IPS-15b (cell line): Measurements from ENCODE around the gene KRTAP10-8.
"Not testable (repeated sequence)": the region's sequence is repeated elsewhere in the genome, so short reads cannot be mapped to it uniquely, and the experiment has no call there.

Source experiments
- H3K27me3 ChIP-seq: one replicate; pipeline ENCODE4 v1.6.1; 2013; ENCODE audit warnings: low read length; ENCODE audit not compliant: control insufficient read depth, insufficient read depth
- H3K36me3 ChIP-seq: one replicate; pipeline ENCODE4 v1.6.1; 2013; ENCODE audit warnings: low read length; ENCODE audit not compliant: control insufficient read depth, insufficient read depth
- H3K4me1 ChIP-seq: one replicate; pipeline ENCODE4 v1.6.1; 2013; ENCODE audit warnings: mild to moderate bottlenecking, low read length; ENCODE audit not compliant: control insufficient read depth, insufficient read depth
- H3K4me3 ChIP-seq: one replicate; pipeline ENCODE4 v1.5.1; 2013; ENCODE audit warnings: low read depth, low read length
- H3K9ac ChIP-seq: one replicate; pipeline ENCODE4 v1.6.1; 2013; ENCODE audit warnings: low read depth, mild to moderate bottlenecking, low read length
- H3K9me3 ChIP-seq: one replicate; pipeline ENCODE4 v1.6.1; 2013; ENCODE audit warnings: mild to moderate bottlenecking, low read length; ENCODE audit not compliant: control insufficient read depth, insufficient read depth

The KRTAP10-8 gene

DNA sequence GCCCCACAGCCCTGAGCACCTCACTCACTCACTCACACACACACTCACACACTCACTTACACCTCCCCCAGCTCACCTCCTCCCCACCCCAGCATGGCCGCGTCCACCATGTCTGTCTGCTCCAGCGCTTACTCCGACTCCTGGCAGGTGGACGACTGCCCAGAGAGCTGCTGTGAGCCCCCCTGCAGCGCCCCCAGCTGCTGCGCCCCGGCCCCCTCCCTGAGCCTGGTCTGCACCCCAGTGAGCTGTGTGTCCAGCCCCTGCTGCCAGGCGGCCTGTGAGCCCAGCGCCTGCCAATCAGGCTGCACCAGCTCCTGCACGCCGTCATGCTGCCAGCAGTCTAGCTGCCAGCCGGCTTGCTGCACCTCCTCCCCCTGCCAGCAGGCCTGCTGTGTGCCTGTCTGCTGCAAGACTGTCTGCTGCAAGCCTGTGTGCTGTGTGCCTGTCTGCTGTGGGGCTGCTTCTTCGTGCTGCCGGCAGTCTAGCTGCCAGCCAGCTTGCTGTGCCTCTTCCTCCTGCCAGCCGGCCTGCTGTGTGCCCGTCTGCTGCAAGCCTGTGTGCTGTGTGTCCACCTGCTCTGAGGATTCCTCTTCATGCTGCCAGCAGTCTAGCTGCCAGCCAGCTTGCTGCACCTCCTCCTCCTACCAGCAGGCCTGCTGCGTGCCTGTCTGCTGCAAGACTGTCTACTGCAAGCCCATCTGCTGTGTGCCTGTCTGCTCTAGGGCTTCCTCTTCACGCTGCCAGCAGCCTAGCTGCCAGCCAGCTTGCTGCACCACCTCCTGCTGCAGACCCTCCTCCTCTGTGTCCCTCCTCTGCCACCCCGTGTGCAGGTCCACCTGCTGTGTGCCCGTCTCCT, 34.7 kb downstream of the KRTAP10-8 start, which contains the start of gene KRTAP10-11:
Gene KRTAP10-11, plus strand, starts transcription at position 49 of the 856 bp plus-strand sequence. Its CDS starts 45 bp downstream, at position 94.
- H3K9ac ChIP-seq, result peak within 1 kb of the TSS; percentile 2
- H3K36me3 ChIP-seq, H3K27me3 ChIP-seq, H3K4me1 ChIP-seq, H3K4me3 ChIP-seq, H3K9me3 ChIP-seq: not testable (repeated sequence)

DNA sequence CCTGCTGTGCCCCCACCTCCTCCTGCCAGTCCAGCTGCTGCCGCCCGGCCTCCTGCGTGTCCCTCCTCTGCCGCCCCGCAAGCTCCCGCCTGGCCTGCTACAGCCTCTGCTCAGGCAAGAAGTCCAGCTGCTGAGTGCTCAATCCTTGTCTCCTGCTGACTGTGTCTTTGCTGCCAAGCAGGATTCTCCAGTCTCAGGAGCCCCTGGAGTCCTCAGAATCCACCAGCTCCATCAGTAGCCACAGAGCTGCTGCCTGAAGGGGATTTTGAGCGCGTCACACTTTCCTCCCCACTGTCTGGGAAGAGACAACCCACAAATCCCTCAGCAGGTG, 35.3 kb downstream of the KRTAP10-8 start:
- no peak overlapping the region for H3K4me3 ChIP-seq
- H3K27me3 ChIP-seq, result no peaks in the 10 kb centered on the region
- H3K4me1 ChIP-seq, result no peaks in the 10 kb centered on the region
- H3K36me3 ChIP-seq, result no peaks in the 10 kb centered on the region
- H3K9me3 ChIP-seq, result no peaks in the 10 kb centered on the region
- H3K9ac ChIP-seq, result peak overlapping the region; percentile 2

DNA sequence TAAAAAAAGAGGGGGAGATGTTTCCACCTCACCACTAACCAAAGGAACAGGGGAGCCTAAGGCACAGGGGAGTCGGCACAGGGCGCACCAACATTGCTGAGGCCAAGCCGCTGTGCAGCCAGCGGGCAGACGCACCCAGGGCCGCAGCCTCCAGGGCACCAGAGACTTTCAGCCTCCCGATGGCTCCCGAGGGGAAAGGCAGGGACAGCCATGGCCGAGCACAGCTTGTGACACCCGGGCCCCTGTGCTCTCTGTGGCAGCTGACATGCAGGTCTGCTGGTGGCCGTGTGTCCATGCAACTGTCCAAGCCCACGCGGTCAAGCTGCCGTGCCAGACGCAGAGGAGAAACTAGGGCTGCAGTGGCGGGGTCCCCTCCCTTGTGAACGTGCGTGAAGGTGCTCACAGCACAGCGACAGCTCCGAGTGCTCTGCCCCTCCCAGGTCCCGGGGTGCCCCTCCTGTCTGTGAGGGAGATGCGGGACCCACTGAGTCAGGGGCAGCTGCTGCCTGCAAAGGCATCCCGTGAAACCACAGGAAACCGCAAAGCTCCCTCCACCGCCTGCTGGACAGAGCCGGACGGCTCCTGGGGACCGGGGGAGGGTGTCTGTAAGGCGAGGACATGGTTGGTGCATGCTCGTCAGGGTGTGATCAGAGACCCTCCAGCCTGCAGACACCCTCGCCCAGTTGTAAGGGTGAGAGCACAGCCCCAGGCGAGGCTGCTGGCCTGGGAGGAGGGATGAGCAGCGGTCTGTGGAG, 36.9 kb downstream of the KRTAP10-8 start:
- Histone ChIP-seq H3K27me3 (no peaks in the 10 kb centered on the region), H3K9ac (no peak overlapping the region)

DNA sequence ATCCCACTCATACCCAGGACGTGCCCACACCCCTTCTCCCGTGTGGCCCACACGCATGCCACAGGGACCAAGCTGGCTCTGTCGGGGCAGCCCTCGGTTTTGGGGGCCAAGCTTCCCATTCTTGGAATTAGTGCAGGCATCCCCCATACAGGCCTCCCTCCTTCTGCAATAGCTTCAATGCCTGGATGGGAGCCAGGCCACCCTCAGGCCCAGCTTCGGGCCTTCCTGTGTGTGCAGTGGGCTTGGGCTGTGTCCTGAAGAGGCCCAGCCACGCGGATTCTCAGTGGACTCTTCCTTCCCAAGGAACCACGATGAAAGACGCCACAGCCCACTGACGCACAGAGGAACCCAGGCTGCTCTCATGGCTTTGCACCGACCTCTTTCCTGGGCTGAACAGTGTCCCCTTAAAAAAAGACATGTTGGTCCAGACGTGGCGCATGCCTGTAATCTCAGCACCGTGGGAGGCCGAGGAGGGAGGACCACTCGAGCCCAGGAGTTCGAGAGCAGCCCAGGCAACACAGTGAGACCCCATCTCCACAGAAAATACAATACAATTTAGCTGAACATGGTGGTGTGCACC, 37.7 kb downstream of the KRTAP10-8 start:
- Histone ChIP-seq H3K4me1 (no peaks in the 10 kb centered on the region), H3K9me3 (no peaks in the 10 kb centered on the region), H3K27me3 (no peaks in the 10 kb centered on the region), H3K4me3 (no peak overlapping the region), H3K9ac (no peak overlapping the region), H3K36me3 (no peaks in the 10 kb centered on the region)

More for the DNA sequence above, 36.9 kb downstream of the KRTAP10-8 start:
- H3K36me3 ChIP-seq, result no peaks in the 10 kb centered on the region
- no peaks in the 10 kb centered on the region for H3K4me1 ChIP-seq
- no peaks in the 10 kb centered on the region for H3K9me3 ChIP-seq
- H3K4me3 ChIP-seq, result no peak overlapping the region

DNA sequence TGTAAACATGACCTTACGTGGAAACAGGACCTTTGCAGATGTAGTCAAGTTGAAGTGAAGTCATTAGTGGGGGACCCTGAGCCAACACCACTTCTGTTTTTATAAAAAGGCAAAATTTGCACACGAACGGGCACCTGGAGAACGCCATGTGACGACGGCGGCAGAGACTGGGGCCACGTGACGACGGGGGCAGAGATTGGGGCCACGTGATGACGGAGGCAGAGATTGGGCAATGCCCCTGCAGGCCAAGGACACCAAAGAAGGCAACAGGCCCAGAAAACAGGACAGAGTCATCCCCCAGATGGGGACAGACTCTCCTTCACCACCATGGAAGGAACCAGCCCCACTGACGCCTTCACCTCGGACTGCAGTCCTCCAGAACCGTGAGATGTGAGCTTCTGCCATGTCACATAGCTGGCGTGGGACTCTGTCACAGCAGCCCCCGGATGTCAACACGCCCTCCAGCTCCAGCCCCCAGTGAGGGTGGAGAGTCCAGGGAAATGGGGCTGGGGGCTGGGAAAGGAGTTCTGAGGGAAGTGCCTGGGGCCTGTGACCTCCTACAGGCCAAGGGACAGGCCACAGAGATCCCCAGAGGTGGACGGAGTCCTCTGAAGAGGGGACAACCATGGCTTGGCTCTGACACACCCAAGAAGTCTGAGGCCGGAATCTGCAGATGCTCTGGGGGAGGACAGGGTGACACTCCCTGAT, 38.5 kb downstream of the KRTAP10-8 start:
- no peaks in the 10 kb centered on the region for H3K9me3 ChIP-seq

DNA sequence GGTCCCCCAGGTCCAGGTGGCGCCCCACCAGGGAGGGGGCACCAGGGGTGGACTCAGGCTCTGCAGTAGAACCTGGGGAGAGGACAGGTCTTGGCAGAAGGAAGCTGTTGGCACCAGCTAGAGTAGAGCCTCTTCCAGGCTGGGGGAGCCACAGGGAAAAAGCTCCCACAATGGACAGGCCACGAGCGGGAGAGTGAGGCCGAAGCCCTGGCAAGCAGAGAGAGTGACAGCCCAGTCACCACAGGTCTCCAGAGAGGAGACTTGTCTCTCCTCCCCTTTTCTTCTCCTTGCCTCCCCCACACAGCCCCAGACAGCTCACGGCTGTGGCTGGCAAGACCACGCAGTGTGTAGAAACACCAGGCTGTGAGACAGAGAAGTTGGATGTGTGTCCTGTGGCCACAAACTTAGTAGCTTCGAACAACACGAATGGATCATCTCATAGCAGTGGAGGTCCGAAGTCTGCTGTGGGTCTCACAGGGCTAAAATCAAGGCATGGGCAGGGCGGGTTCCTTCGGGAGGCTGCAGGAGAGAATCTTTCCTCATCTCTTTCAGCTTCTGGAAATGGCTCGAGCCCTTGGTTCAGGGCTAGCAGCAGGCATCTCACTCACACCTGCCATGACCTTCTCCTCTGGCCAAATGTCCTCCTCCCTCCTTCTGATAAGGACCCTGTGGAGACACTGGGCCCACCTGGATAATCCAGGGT, 39.2 kb downstream of the KRTAP10-8 start:
- Histone ChIP-seq H3K27me3 (no peaks in the 10 kb centered on the region), H3K4me1 (no peaks in the 10 kb centered on the region), H3K4me3 (no peak overlapping the region), H3K9ac (no peak overlapping the region), H3K9me3 (no peaks in the 10 kb centered on the region), H3K36me3 (no peaks in the 10 kb centered on the region)

More for the DNA sequence above, 38.5 kb downstream of the KRTAP10-8 start:
- no peaks in the 10 kb centered on the region for H3K4me1 ChIP-seq
- H3K4me3 ChIP-seq, result no peak overlapping the region
- H3K36me3 ChIP-seq, result no peaks in the 10 kb centered on the region
- H3K27me3 ChIP-seq, result no peaks in the 10 kb centered on the region
- no peak overlapping the region for H3K9ac ChIP-seq

DNA sequence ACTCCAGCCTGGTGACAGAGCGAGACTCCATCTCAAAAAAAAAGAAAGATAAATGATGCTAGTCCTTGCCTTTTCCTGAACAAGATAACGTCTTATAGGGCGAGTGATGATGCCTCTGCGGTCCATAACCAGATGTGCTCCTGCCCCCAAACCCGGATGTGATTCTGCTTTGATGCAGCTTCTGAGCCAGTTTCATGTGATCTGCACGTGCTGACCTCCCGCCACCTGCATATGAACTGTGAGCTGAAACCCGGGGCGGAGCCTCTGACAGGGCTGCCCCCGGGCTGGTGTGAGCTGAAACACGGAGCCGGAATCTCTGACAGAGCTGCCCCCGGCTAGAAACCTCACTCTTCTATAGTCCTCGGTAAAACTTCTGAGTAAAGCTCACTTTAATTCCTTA, 41.2 kb downstream of the KRTAP10-8 start:
- Histone ChIP-seq H3K9ac (no peak overlapping the region), H3K27me3 (no peaks in the 10 kb centered on the region), H3K36me3 (no peaks in the 10 kb centered on the region), H3K4me3 (no peak overlapping the region), H3K4me1 (no peaks in the 10 kb centered on the region), H3K9me3 (no peaks in the 10 kb centered on the region)

DNA sequence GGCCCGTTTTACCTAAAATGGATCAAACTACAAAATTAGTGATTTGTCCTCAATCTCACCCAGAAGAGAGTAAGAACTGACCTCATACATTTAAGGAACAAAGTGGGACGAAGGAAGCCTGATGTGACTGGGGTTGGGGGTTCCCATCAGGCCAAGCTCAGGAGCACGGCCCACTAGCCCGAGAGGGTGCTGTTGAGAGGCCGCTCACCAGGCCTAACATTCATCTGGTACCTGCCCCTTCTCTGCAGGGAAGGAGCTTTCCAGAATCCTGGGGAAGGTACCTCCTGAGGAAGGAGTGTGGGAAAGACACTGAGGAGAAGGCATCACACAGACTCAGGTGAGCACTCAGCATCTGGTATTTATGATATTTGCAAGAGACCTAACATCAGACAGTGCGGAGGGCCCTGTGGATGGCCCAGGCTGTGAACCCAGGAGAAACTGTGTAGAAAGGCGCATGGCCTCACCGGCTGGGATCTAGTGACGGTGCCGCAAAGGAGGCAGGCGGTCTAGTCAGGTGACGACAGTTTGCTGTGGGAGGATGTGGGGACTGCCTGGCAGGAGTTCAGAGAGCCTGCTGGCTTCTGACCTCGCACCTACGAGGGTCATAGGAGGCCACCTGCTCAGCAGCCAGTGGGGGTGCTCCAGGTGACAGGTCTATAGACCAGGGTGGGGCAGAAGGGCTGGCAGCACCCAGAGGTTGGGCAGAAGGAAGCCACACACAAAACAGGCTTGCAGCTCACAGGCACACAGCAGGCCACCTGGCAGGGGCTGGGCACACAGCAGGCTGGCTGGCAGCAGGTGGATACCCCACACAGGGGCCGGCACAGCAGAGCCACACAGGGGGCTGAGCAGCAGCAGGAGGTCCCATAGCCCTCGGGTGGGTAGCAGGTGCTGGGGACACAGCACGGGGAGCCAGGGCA, 42.0 kb downstream of the KRTAP10-8 start:
- Histone ChIP-seq H3K9ac (no peak overlapping the region), H3K4me1 (peaks cover under 1% of the 10 kb centered on the region), H3K4me3 (no peak overlapping the region), H3K9me3 (no peaks in the 10 kb centered on the region), H3K27me3 (no peaks in the 10 kb centered on the region), H3K36me3 (no peaks in the 10 kb centered on the region)

DNA sequence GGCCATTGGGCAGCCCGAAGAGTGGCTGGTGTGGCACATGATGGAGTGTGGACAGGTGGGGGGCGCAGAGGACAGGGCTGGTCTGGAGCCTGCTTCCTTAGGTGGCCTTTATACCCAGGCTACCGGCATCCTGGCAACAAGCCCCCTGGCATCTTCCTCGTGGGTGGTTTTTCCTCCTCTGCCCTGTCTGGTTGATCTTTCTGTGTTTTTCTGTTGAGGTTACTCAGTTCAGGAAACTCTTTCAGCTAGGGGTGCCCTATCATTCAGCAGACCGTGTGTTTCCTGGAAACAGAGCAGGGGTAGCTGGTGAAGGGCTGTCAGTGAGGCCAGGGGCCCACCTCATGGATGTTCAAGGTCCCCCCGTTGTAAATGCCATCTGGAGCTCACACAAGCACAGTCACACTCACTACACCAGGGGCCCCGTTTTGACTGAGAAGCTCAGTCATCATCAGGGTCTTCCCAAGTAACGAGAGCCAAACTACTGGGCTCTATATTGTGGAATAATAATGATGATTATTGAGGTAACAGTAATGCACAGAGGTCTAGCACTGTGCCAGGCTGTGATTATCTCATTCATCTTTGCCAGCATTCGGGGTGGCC, 42.8 kb downstream of the KRTAP10-8 start, which contains the start of gene KRTAP12-4:
Gene KRTAP12-4, minus strand, starts transcription at position 84 of the 600 bp plus-strand sequence. Its CDS starts 45 bp downstream, at position 39.
- no peaks in the 10 kb centered on the region for H3K9me3 ChIP-seq
- H3K4me1 ChIP-seq, result peaks cover 7% of the 10 kb centered on the region
- H3K4me3 ChIP-seq, result no peak within 1 kb of the TSS
- H3K36me3 ChIP-seq, result no peaks in the 10 kb centered on the region
- no peaks in the 10 kb centered on the region for H3K27me3 ChIP-seq
- H3K9ac ChIP-seq, result no peak within 1 kb of the TSS

DNA sequence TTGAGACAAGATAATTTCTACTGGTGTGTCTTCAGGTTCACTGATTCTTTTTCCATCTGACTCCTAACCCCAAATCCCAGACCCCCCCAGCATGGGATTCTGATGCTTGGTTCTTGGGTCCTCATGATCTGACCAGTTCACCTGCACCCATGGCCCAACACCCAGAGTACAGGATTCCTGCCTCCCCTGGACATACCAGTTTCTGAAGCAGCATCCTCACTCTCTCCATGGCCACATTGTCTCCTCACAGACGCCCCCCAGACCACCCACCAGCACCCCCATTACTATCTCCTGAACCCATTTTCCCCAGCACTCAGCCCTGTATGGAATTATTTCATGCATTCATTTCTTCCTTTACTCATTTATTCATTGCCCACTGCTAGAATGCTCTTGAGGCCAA, 45.0 kb downstream of the KRTAP10-8 start:
- Histone ChIP-seq H3K9me3 (no peaks in the 10 kb centered on the region), H3K4me3 (no peak overlapping the region), H3K27me3 (no peaks in the 10 kb centered on the region), H3K9ac (no peak overlapping the region), H3K36me3 (no peaks in the 10 kb centered on the region), H3K4me1 (peaks cover 16% of the 10 kb centered on the region)
